ENCODE data around the gene BAZ2B.

BAZ2B gene

DNA sequence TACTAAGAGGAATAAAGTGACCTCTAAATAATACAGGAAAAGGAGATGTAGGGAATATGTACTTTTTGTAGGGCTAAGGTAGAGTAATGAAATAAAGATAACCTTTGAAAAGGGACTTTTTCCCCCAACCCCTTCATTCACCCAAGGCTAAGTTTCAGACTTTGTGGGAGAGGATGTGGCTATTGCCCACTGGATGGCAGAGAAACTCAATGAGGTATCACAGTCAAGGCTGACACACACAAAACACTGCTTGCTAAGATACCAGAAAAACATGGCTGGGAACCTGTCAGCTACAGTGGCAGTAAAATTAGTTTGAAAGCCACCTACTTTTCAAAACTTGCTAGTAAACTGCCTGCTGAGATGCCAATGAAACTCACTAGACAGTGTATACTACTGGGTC lies 171.0 kb downstream of the BAZ2B start:
- ChIA-PET POLR2A (no interaction called here), CTCF (interaction anchor here (0.8 to 2.0 kb wide), 4 partner anchors 9 to 238 kb away, joined by 3 to 7 read pairs (median 3); no protein-coding TSS in a partner anchor)
- TF ChIP-seq, protein P1, sequence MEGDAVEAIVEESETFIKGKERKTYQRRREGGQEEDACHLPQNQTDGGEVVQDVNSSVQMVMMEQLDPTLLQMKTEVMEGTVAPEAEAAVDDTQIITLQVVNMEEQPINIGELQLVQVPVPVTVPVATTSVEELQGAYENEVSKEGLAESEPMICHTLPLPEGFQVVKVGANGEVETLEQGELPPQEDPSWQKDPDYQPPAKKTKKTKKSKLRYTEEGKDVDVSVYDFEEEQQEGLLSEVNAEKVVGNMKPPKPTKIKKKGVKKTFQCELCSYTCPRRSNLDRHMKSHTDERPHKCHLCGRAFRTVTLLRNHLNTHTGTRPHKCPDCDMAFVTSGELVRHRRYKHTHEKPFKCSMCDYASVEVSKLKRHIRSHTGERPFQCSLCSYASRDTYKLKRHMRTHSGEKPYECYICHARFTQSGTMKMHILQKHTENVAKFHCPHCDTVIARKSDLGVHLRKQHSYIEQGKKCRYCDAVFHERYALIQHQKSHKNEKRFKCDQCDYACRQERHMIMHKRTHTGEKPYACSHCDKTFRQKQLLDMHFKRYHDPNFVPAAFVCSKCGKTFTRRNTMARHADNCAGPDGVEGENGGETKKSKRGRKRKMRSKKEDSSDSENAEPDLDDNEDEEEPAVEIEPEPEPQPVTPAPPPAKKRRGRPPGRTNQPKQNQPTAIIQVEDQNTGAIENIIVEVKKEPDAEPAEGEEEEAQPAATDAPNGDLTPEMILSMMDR (IDR thresholded peaks at IDR 0.05; ENCODE audit: control extremely low read depth, extremely low read depth, low read depth, missing control alignments) = no peak
- DNase-seq (ENCODE audit: extremely low spot score) = no peak

DNA sequence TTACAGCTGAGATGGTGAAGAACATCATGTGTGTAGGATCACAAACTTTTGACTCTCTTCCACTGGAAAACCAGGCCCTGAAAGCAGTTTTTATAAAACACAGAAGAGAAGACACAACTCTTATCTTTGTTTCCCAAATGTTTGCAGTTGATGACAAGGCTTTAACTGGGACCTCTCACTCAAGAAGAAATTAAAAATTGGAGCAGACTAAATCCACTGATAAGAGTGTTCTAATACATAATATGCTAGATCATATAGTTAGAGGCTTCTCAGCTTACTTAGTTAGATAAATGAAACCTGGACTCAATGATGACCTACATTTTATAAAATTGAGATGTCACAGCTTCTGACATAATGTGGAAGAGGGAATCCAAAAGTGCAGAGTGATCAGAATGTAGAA lies 171.6 kb downstream of the BAZ2B start:
- POLR2A ChIA-PET = no interaction called here
- no peak for DNase-seq (ENCODE audit: extremely low spot score)
- TF ChIP-seq, protein P1 (IDR thresholded peaks at IDR 0.05; ENCODE audit: control extremely low read depth, extremely low read depth, low read depth, missing control alignments) = no peak
- CTCF ChIA-PET = interaction anchor here (2.0 kb wide), 1 partner anchor 11 kb away, joined by 7 read pairs; no protein-coding TSS in a partner anchor

- POLR2A ChIA-PET = no interaction called here
These were observed 174.0 kb downstream of the BAZ2B start for GRCh38 chr2:159442159-159442852.

GRCh38 chr2:159441182-159441581 lies 175.2 kb downstream of the BAZ2B start:
- ChIA-PET CTCF (interaction anchor here (1.0 to 2.3 kb wide), 7 partner anchors 8 to 37 kb away, joined by 3 to 12 read pairs (median 4); no protein-coding TSS in a partner anchor), POLR2A (no interaction called here)
- TF ChIP-seq, protein P1 (IDR thresholded peaks at IDR 0.05; ENCODE audit: control extremely low read depth, extremely low read depth, low read depth, missing control alignments) = no peak
- DNase-seq (ENCODE audit: extremely low spot score) = no peak

More at GRCh38 chr2:159442159-159442852, 174.0 kb downstream of the BAZ2B start:
- TF ChIP-seq, protein P1 (IDR thresholded peaks at IDR 0.05; ENCODE audit: control extremely low read depth, extremely low read depth, low read depth, missing control alignments) = no peak
- CTCF ChIA-PET = interaction anchor here (1.0 to 2.3 kb wide), 5 partner anchors 10 to 25 kb away, joined by 3 to 12 read pairs (median 7); no protein-coding TSS in a partner anchor
- DNase-seq (ENCODE audit: extremely low spot score) = no peak

- ChIA-PET POLR2A (no interaction called here), CTCF (no interaction called here)
- TF ChIP-seq, protein P1 (IDR thresholded peaks at IDR 0.05; ENCODE audit: control extremely low read depth, extremely low read depth, low read depth, missing control alignments) = no peak
- no peak for DNase-seq (ENCODE audit: extremely low spot score)
These were observed 176.9 kb downstream of the BAZ2B start for GRCh38 chr2:159439421-159439820.

DNA sequence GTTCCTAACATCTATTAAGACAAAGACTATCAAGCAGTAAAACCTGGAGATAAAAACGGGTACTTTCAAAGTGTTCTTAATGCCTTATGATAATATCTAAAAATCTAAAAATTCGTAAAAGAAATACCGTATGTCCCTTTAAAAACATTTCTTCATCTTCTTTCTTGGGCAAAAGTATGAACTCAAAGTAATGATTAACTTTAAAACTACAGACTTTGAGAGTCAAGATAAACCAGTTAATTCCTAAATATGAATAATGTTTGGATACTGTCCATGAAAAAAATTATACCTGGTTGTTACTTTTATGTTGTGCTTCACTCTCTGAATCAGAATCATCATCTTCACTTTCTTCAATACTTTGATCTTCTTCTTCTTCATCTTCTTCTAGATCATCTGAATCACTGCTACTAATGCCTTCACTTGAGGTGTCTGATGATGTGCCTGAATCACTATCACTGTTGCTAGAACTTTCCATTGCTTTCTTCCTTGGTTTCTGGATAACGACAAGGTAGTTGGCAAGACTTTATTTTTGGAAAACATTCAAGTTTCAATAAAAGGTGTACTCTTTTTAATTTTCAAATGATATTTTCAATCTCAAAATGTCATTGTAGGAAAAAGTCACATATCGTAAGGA lies 177.5 kb downstream of the BAZ2B start:
- TF ChIP-seq, protein P1 (IDR thresholded peaks at IDR 0.05; ENCODE audit: control extremely low read depth, extremely low read depth, low read depth, missing control alignments) = no peak
- no peak for DNase-seq (ENCODE audit: extremely low spot score)
- ChIA-PET POLR2A (no interaction called here), CTCF (no interaction called here)

Measured in GM10248 (cell line).